SK-N-SH (cell line): ENCODE data around the gene OCIAD1. TPM values are rescaled to one million over a fixed set of nuclear protein-coding genes. Genes with fewer than 3 reads are reported as not detected.

Experiments used
- CTCF ChIA-PET: fragments of 300-600, 350-600 bp; formaldehyde crosslinking; extraction: SDS; loops from one replicate; lab custom pipeline; 2021; lab: Yijun Ruan, JAX
- POLR2A ChIA-PET: fragments of 350-600 bp; sonication (Branson Sonifier 250); formaldehyde crosslinking; extraction: SDS; loops from one replicate; lab custom pipeline; 2020; ENCODE audit warnings: antibody characterized with exemption, inconsistent platforms; lab: Yijun Ruan, JAX
- DNase-seq: peaks from one replicate; pipeline ENCODE4 v3.0.0; 2012
- H2AFZ ChIP-seq: fragments of 200-600 bp; sonication (generic); 2 replicates; pipeline ENCODE4 v1.8.1; 2016; ENCODE audit warnings: antibody characterized with exemption, mild to moderate bottlenecking, low read depth
- H3F3A ChIP-seq: fragments of 200-600 bp; sonication (generic); replicated peaks from 2 replicates; pipeline ENCODE3; 2016; ENCODE audit warnings: antibody characterized with exemption, mild to moderate bottlenecking; ENCODE audit not compliant: insufficient read depth
- H3K27ac ChIP-seq, 2 experiments: fragments of 200-500 bp in 1 of 2; fragments of 200-600 bp in 1 of 2; sonication (Bioruptor generic) in 1 of 2; sonication (generic), shearing (Covaris generic) in 1 of 2; 2 replicates each; pipeline versions ENCODE4 v1.5.1 to v1.6.1; 2014 to 2016; ENCODE audit warnings: low read depth in 2 of 2, inconsistent platforms in 1 of 2, low read length in 1 of 2, mild to moderate bottlenecking in 1 of 2, mixed read lengths in 1 of 2
- H3K27me3 ChIP-seq: fragments of 200-600 bp; sonication (generic), shearing (Covaris generic); 2 replicates; pipeline ENCODE4 v1.6.1; 2016; ENCODE audit warnings: mixed run types; ENCODE audit not compliant: insufficient read depth
- H3K36me3 ChIP-seq, 2 experiments: fragments of 200-500 bp in 1 of 2; fragments of 200-600 bp in 1 of 2; sonication (Bioruptor generic) in 1 of 2; sonication (generic) in 1 of 2; replicated peaks in 1 of 2; 2 replicates each; pipeline versions ENCODE3 to v1.5.1; 2014 to 2016; ENCODE audit warnings: low read length in 1 of 2, mild to moderate bottlenecking in 1 of 2; ENCODE audit not compliant: insufficient read depth in 2 of 2, control insufficient read depth in 1 of 2
- H3K4me1 ChIP-seq, 2 experiments: fragments of 200-500 bp in 1 of 2; fragments of 200-600 bp in 1 of 2; sonication (Bioruptor generic) in 1 of 2; sonication (generic), shearing (Covaris generic) in 1 of 2; 2 replicates each; pipeline versions ENCODE4 v1.5.1 to v1.6.1; 2014 to 2016; ENCODE audit warnings: low read depth in 1 of 2, low read length in 1 of 2, mixed run types in 1 of 2; ENCODE audit not compliant: insufficient read depth in 2 of 2, control insufficient read depth in 1 of 2
- H3K4me2 ChIP-seq: fragments of 200-600 bp; sonication (generic), shearing (Covaris generic); 2 replicates; pipeline ENCODE4 v1.6.1; 2017; ENCODE audit warnings: mixed run types
- H3K4me3 ChIP-seq, 2 experiments: fragments of 200-500 bp in 1 of 2; fragments of 200-600 bp in 1 of 2; sonication (Bioruptor generic) in 1 of 2; sonication (generic), shearing (Covaris generic) in 1 of 2; 2 replicates each; pipeline versions ENCODE4 v1.5.1 to v1.8.1; 2014 to 2016; ENCODE audit warnings: low read depth in 2 of 2, inconsistent platforms in 1 of 2, low read length in 1 of 2, mild to moderate bottlenecking in 1 of 2, mixed read lengths in 1 of 2, moderate library complexity in 1 of 2
- H3K79me2 ChIP-seq: fragments of 200-600 bp; sonication (generic); 2 replicates; pipeline ENCODE4 v1.8.1; 2017; ENCODE audit warnings: mild to moderate bottlenecking; ENCODE audit not compliant: insufficient read depth
- H3K9ac ChIP-seq: fragments of 200-600 bp; sonication (generic); 2 replicates; pipeline ENCODE4 v1.6.1; 2017; ENCODE audit warnings: mixed run types
- H3K9me2 ChIP-seq: fragments of 200-600 bp; sonication (generic); 2 replicates; pipeline ENCODE4 v1.6.1; 2017; ENCODE audit warnings: mixed run types
- H3K9me3 ChIP-seq: fragments of 200-600 bp; sonication (generic); 2 replicates; pipeline ENCODE4 v1.6.1; 2017; ENCODE audit warnings: mixed run types, mild to moderate bottlenecking, moderate library complexity
- H4K20me1 ChIP-seq: fragments of 200-600 bp; sonication (generic); 2 replicates; pipeline ENCODE4 v1.6.1; 2017; ENCODE audit warnings: mild to moderate bottlenecking, mixed run types; ENCODE audit not compliant: insufficient read depth
- ELF1 ChIP-seq: IDR thresholded peaks from 2 replicates; pipeline ENCODE4 v1.4.0; 2012
- EP300 ChIP-seq, 2 experiments: IDR thresholded peaks; 2 replicates each; pipeline versions ENCODE4 v1.4.0 to v1.6.1; 2012; ENCODE audit warnings: borderline replicate concordance in 1 of 2, low read depth in 1 of 2, low read length in 1 of 2
- EZH2phosphoT487 ChIP-seq: fragments of 200-600 bp; sonication (generic); IDR thresholded peaks from 2 replicates; pipeline ENCODE4 v1.6.1; 2017; ENCODE audit warnings: low read depth, mixed run types, mild to moderate bottlenecking, antibody characterized with exemption, moderate library complexity, borderline replicate concordance
- FOXJ3 ChIP-seq: sonication (generic); formaldehyde crosslinking; IDR thresholded peaks from 2 replicates; pipeline ENCODE4 v1.5.1; 2020; ENCODE audit warnings: mild to moderate bottlenecking, missing genetic modification reagents
- GABPA ChIP-seq: IDR thresholded peaks from 2 replicates; pipeline ENCODE4 v1.4.0; 2012; ENCODE audit warnings: low read depth, mild to moderate bottlenecking
- JUND ChIP-seq: IDR thresholded peaks from 2 replicates; pipeline ENCODE4 v1.4.0; 2012
- MAX ChIP-seq: IDR thresholded peaks from 2 replicates; pipeline ENCODE4 v1.4.0; 2012; ENCODE audit warnings: low read depth
- MEF2A ChIP-seq: IDR thresholded peaks from 2 replicates; pipeline ENCODE4 v1.4.0; 2012; ENCODE audit warnings: low read depth, borderline replicate concordance
- NRF1 ChIP-seq: IDR thresholded peaks from 2 replicates; pipeline ENCODE4 v1.6.1; 2012; ENCODE audit warnings: low read depth, mild to moderate bottlenecking, low read length
- PBX3 ChIP-seq: IDR thresholded peaks from 2 replicates; pipeline ENCODE4; 2012
- REST ChIP-seq: IDR thresholded peaks from 2 replicates; pipeline ENCODE4 v1.6.1; 2012; ENCODE audit warnings: mild to moderate bottlenecking, low read depth, low read length, moderate library complexity
- RFX5 ChIP-seq: IDR thresholded peaks from 2 replicates; pipeline ENCODE4 v1.6.1; 2012; ENCODE audit warnings: mild to moderate bottlenecking, improper control_type of control experiment, low read length
- SIN3A ChIP-seq: IDR thresholded peaks from 2 replicates; pipeline ENCODE4 v1.6.1; 2012; ENCODE audit warnings: low read depth, mild to moderate bottlenecking, low read length, moderate library complexity, borderline replicate concordance
- SMC3 ChIP-seq: IDR thresholded peaks from 2 replicates; pipeline ENCODE4 v1.6.1; 2012; ENCODE audit warnings: low read depth, low read length, improper control_type of control experiment
- TAF1 ChIP-seq: IDR thresholded peaks from 2 replicates; pipeline ENCODE4 v1.6.1; 2012; ENCODE audit warnings: low read depth, mild to moderate bottlenecking, low read length, moderate library complexity, borderline replicate concordance
- TCF12 ChIP-seq: IDR thresholded peaks from 2 replicates; pipeline ENCODE4 v1.4.0; 2012
- USF1 ChIP-seq: IDR thresholded peaks from 2 replicates; pipeline ENCODE4 v1.4.0; 2012; ENCODE audit warnings: low read depth, borderline replicate concordance
- USF2 ChIP-seq: fragments of 150-350 bp; IDR thresholded peaks from 2 replicates; pipeline ENCODE4 v1.6.1; 2017; ENCODE audit warnings: antibody characterized with exemption, low read length, low read depth, borderline replicate concordance
- ZBTB33 ChIP-seq: IDR thresholded peaks from 2 replicates; pipeline ENCODE4 v1.4.0; 2012; ENCODE audit warnings: low read depth, borderline replicate concordance
- WGBS: methylation state at CpG from one replicate; pipeline ENCODE4 v1.1.6; 2017; ENCODE audit warnings: low lambda C conversion rate; 5-methylcytosine and 5-hydroxymethylcytosine counted together
- polyA plus RNA-seq, 3 experiments: library from polyadenylated mRNA; depleted of rRNA; stranded (reverse); fragments of >200 nt; gene quantifications; 2 replicates each; pipeline ENCODE4 v1.2.3, GENCODE V29; 2012

OCIAD1 gene
- polyA plus RNA-seq, 1 of the 3 experiments (the other 2 are of a cell fraction), result 113 TPM

GRCh38 chr4:48798117-48798516, 32.8 kb upstream of the OCIAD1 start:
- DNase-seq, result no peak
- no peak for TF ChIP-seq ELF1
- no peak for TF ChIP-seq JUND
- no peak for TF ChIP-seq TCF12
- no peak for TF ChIP-seq EP300 (IDR thresholded peaks at IDR 0.05; ENCODE audit: borderline replicate concordance in 1 of 2, low read depth in 1 of 2, low read length in 1 of 2)
- no peak for TF ChIP-seq RFX5
- no peak overlapping the region for H3K27ac ChIP-seq
- peaks cover 0 to 8% of the 10 kb centered on the region in 2 experiments; a peak in 2 of 4 replicates for H3K4me1 ChIP-seq
- H3K36me3 ChIP-seq, result no peaks in the 10 kb centered on the region
- WGBS, result 85% methylated on average over 2 of the region's 2 CpGs
- no peaks in the 10 kb centered on the region for H3K9me2 ChIP-seq
- H2AFZ ChIP-seq, result no peak overlapping the region
- H3K4me2 ChIP-seq, result no peak overlapping the region
- no peaks in the 10 kb centered on the region for H3K79me2 ChIP-seq
- H4K20me1 ChIP-seq, result no peaks in the 10 kb centered on the region
- H3F3A ChIP-seq, result peaks cover 4% of the 10 kb centered on the region
- H3K9ac ChIP-seq, result no peak overlapping the region
- POLR2A ChIA-PET, result no interaction called here
- H3K4me3 ChIP-seq, result no peak overlapping the region
- no peaks in the 10 kb centered on the region for H3K9me3 ChIP-seq
- H3K27me3 ChIP-seq, result no peaks in the 10 kb centered on the region
- CTCF ChIA-PET, result interaction anchor here (0.9 kb wide), 1 partner anchor 17 kb away, joined by 3 read pairs; no protein-coding TSS in a partner anchor

- Histone ChIP-seq H2AFZ (peak overlapping the region; percentile 60; the same call in 1 of the 2 replicates), H3F3A (peaks cover 4% of the 10 kb centered on the region), H3K79me2 (no peaks in the 10 kb centered on the region), H3K4me2 (no peak overlapping the region), H3K36me3 (no peaks in the 10 kb centered on the region), H3K4me1 (peaks cover 0 to 8% of the 10 kb centered on the region in 2 experiments; a peak in 2 of 4 replicates), H3K9me3 (no peaks in the 10 kb centered on the region), H3K9ac (no peak overlapping the region), H3K4me3 (no peak overlapping the region), H3K9me2 (no peaks in the 10 kb centered on the region), H3K27ac (no peak overlapping the region), H4K20me1 (no peaks in the 10 kb centered on the region), H3K27me3 (no peaks in the 10 kb centered on the region)
- WGBS, result 68% methylated on average over 2 of the region's 2 CpGs
- DNase-seq, result no peak
- ChIA-PET POLR2A (no interaction called here), CTCF (no interaction called here)
- no peak for TF ChIP-seq USF2
- no peak for TF ChIP-seq ZBTB33
- no peak for TF ChIP-seq USF1
- no peak for TF ChIP-seq EP300 (IDR thresholded peaks at IDR 0.05; ENCODE audit: borderline replicate concordance in 1 of 2, low read depth in 1 of 2, low read length in 1 of 2)
- no peak for TF ChIP-seq RFX5
- TF ChIP-seq REST, result no peak
- TF ChIP-seq SIN3A, result no peak
- no peak for TF ChIP-seq GABPA
- TF ChIP-seq PBX3, result no peak
- TF ChIP-seq FOXJ3, result no peak
- TF ChIP-seq MEF2A, result no peak
- no peak for TF ChIP-seq TCF12
- TF ChIP-seq MAX, result no peak
- TF ChIP-seq NRF1, result no peak
- no peak for TF ChIP-seq SMC3
- TF ChIP-seq TAF1, result no peak
- no peak for TF ChIP-seq EZH2phosphoT487
These were observed 31.7 kb upstream of the OCIAD1 start for GRCh38 chr4:48799157-48799556.
